Stimulated activated CD8-positive, alpha-beta memory T cell treated with anti-CD3 and anti-CD28 coated beads, Interleukin-15, amount 100 ng/mL, for 48 hours (primary cell): ENCODE data around the gene ANO4.
"Not testable (repeated sequence)": the region's sequence is repeated elsewhere in the genome, so short reads cannot be mapped to it uniquely, and the experiment has no call there.

Source experiments
- DNase-seq, 2 donors: peaks; one replicate each; pipeline ENCODE4 v3.0.0-alpha.2; 2020; ENCODE audit warnings: low read depth in 2 of 2

Gene ANO4

DNA sequence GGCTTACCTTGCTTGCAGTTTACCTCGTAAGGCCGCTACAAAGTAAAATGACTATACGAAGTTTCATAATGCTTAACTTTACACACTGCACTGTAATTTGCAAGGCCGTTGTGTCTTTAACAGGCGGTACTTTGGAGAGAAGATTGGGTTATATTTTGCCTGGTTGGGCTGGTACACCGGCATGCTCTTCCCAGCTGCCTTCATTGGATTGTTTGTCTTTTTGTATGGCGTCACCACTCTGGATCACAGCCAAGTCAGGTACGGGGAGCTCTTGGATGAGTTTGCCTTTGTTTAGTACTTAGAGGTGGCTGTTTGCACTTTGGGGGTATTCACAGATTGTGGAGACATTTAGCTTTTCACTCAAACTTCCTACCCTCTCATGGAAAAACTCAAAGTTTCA lies 247.6 kb downstream of the ANO4 start:
- DNase-seq, result no peak

DNA sequence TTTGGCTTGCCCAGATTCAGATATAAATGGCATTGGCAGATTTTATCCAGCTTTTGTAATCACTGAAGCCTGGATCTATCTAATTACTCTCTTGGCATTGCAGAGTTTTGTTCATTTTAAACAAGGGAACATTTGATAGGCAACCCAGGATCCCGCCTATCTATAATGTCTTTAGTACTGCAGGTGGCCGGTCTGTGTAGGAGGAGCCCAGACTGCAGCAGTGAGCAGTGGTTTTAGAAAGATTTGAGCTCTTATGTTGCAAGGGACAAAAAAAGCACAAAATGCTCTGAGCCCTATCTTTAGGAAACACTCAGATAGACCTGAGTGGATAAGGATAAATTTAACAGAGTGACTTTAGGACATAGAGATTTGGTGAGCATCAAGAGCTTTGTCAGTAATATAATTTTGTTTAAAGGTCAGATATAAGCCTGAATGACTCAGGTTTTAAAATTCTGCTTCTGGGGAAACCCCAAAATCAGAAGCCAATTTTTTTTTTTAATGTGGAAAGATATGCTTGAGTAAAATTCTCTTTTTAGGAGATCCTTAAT lies 250.0 kb downstream of the ANO4 start:
- DNase-seq, result no peak

DNA sequence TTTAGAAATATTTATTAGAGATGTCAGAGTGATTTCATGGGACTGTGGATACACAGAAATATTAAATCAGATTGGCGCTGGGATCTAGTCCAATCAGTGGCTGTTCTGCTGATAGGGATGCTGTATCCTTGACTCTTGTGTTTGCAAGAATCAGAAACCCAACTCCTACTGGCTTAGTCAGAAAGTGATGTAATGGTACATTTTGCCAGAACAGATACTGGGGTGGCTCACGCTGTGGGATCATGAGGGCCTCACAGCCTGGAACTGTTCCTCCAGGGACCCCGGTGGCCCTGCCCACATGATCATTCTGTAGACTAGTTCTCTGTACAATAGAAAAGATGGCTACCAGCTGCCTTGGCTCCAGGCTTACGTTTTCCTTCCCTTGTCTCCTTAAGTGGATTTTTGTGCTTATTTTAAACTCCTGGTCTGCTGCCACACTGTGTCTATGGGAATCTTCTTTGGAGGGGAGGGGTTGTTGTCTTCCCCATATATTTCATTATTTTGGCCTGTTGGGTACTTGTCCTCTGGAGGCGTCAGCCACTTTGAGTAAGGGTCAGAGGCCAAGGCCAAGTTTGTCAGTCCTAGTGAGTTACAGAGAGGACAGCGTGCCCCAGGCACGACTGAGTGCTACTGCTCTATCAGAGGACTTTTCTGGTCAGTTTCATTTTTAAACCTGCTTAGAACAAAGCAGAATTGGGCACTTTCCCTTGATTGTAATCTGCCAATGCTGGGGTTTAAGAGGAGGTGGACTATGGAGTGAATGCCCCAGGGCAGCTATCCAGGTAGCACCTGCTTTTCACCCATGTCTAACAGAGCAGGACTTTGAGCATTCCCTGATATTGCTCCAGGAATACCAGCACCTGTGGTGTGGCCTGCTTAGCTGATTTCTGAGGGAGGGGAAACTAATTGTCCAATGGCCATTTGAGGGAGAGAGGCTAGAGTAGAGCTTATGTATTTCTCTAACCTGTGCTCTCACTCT lies 251.2 kb downstream of the ANO4 start:
- DNase-seq, result no peak

DNA sequence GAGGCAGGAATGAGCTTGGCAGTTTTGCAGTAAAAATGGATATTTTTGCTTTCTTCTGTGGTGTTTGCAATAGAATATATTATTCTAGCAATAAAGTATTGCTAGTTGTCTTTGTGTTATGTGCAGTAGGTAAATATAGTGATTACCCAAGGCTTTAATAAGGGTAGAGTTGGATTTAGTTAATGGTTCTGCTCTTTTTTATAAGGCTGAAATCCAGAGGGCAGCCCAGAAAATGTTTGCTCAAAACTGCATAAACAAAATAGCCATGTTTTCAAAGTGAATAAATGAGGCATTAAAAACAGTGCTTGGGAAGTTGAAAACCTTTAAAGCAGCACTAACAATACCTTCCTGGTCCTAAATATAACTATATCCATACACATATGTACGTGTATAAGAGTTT lies 253.1 kb downstream of the ANO4 start:
- DNase-seq, result no peak

DNA sequence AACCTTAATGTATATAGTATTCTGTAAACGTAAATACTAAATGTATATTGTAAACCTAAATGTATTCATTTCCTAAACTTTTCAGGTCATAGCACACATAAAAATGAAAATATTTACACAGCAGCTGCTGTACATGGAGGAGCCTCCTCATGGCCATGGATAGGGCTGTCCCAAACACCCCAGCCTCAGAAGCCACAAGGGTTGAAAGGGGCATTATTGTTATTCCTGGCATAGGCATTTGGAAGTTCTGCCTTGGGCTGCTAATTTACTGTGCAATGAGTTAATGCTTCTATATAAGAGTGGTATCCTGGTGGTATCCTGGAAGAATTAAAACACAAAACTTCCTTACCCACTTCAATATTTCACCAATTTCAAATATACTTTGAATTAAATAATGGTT lies 256.1 kb downstream of the ANO4 start:
- DNase-seq, result no peak

DNA sequence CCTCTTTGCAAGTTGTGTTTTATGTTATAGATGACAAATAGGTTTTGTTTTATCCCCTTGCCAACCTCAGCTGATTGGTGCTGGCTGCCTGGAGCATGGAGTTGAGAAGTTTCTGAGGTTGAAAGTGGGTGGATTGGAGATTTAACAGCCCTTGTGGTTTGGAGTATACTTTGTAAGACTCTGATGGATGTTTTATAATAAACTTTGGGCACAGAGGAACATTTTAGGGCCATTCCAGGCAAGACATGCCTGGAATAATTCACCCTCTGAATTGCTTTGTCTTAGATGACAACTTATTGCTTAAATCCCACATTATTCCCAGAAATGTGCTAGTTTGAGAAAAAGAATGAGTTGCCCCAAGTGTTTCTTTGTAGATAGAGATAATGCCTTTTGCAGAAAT lies 256.6 kb downstream of the ANO4 start:
- DNase-seq, result no peak

DNA sequence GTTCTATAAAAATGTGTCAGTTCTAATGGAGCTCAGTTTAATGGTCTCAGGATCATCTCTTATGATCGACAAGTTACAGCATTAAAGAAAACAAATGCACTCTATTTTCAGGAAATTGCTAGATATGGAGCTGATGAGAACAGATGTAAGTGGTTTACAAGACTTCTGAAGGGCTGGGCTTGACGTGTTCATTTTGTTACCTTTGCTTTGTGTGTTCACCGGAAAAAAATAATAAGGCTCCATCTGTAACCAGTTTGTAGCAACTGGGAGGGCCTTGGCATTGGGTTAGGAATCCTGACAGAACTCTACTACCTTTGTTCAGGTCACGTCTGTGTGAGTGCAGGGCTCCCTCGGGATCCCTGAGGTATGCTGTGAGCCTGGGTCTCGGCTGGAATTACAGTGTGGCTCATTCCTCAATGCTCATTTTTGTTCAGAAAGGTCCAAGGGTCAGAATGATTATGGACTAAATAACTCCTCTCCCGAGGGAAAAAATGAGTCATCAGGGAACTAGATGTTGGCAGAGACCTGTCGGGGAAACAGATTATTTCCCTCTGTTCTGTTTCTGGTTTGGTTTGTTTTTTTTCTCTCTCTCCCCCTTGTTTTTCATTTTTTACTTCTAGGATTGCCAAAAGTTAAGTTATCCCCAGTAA lies 257.4 kb downstream of the ANO4 start:
- DNase-seq, result no peak

DNA sequence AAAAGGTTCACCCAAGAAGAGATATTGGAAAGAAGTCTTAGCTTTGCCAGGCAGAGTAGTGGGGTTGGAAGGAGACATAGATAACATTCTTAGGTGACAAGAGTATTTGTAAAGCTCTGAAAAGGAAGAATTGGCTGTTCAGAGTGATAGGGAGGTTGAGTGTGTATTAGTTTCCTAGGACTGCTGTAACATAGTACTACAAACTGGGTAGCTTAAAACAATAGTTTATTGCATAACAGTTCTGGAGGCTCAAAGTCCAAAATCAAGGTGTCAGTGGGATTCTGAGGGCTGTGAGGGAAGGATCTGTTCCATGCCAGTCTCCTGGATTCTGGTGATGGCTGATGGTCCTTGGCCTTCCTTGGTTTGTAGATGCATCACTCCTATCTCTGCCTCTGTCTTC lies 258.6 kb downstream of the ANO4 start:
- DNase-seq, result no peak

DNA sequence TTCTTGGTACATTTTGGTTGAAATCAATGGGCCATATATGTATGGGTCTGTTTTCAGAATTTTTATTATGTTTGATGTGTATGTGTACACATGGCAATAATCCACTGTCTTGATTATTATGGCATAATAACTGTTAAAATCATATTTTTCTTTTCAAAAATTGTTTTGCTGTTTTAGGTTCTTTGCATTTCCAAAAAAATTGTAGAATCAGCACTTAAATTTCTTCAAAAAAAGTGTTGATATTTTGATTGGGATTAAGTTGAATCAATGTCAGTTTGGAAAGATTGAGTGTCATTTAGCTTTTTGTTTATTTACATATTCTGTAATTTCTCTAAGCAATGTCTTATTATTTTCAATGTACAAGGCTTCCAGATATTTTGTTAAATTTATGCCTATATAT lies 261.4 kb downstream of the ANO4 start:
- no peak for DNase-seq

DNA sequence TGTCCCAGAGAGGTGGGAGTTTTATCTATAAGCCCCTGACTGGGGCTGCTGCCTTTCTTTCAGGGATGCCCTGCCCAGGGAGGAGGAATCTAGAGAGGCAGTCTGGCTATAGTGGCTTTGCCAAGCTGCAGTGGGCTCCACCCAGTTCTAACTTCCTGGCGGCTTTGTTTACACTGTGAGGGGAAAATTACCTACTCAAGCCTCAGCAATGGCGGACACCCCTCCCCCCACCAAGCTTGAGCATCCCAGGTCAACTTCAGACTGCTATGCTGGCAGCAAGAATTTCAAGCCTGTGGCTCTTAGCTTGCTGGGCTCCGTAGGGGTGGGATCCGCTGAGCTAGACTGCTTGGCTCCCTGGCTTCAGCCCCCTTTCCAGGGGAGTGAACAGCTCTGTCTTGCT lies 267.9 kb downstream of the ANO4 start:
- DNase-seq, result not testable (repeated sequence)

DNA sequence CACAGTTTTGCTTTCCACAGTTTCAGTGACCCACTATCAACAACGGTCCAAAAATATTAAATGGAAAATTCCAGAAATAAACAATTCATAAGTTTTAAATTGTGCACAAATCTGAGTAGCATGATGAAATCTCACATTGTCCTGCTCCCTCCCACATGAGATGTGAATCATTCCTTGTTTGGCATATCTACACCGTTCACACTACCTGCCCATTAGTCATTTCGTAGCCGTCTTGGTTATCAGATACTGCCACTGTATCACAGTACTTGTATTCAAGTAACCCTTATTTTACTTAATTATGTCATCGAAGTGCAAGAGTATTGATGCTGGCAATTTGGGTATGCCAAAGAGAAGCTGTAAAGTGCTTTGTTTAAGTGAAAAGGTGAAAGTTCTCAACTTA lies 270.1 kb downstream of the ANO4 start:
- no peak for DNase-seq

DNA sequence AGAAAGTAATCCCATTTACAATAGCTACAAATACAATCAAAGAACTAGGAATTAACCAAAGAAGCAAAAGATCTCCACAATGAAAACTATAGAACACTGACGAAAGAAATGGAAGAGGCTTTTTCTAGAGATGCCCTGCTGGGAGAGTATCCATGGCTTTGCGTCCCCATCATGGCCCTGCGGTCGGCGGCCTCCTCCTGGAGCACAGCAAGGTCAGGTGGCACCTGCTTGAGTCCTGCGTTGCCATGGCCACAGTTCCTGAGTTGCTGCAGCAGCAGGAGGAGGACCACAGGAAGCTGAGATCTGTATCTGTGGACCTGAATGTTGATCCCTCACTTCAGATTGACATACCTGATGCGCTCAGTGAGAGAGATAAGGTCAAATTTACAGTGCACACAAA lies 271.9 kb downstream of the ANO4 start:
- no peak for DNase-seq

DNA sequence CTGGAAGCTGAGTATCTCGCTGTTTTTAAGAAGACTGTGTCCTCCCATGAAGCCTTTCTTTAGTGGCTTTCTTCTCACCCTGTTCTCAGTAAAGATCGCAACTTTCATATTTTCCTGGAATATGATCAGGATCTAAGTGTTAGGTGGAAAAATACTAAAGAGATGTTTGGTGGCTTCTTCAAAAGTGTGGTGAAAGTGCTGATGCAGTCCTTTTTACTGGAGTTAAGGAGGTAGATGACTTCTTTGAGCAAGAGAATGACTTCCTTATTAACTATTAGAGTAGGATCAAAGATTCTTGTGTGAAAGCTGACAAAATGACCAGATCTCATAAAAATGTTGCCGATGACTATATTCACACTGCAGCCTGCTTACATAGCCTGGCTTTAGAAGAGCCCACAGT lies 273.8 kb downstream of the ANO4 start:
- DNase-seq, result no peak

DNA sequence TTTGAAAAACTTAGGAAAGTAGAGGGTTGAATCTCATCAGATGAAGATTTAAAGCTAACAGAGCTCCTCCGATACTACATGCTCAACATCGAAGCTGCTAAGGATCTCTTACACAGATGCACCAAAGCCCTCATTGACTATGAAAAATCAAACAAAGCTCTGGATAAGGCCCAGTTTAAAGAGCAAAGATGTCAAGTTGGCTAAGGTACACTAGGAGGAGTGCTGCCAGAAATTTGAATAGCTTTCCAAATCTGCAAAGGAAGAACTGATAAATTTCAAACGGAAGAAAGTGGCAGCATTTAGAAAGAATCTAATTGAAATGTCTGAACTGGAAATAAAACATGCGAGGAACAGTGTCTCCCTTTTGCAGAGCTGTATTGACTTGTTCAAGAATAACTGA lies 274.3 kb downstream of the ANO4 start:
- no peak for DNase-seq

DNA sequence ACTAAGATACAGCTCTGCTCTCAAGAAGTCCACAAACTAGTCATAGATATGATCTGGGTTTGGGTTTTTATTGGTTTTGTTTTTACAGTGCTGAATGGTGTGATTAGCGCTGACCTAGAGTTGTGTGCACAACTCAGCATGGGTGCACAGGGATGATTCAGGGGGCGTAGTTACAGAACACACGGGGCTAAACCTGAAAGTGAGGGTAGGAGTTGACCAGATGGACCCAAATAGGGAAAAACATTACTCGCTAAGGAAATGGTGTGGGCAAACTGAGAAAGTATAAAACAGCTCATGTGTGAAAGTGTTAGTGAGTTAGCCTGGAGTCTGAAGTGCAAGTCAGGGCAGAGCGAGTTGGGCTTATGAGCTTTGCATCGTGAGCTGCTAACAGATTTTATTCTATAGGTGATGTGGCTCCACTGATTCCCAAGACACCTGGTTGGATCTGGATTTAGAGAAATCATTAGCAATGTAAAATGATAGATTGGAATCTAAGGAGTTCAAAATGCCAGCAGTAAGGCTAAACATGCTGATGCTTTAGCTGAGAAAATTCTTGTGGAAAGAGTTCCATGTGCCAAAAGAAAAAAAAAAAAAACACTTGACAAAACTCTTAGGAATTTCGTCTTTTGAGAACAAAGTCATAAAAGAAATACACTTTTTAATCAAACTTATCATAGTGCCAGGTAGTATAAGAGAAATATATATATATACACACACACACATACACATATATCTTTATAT lies 280.5 kb downstream of the ANO4 start:
- DNase-seq, result no peak

DNA sequence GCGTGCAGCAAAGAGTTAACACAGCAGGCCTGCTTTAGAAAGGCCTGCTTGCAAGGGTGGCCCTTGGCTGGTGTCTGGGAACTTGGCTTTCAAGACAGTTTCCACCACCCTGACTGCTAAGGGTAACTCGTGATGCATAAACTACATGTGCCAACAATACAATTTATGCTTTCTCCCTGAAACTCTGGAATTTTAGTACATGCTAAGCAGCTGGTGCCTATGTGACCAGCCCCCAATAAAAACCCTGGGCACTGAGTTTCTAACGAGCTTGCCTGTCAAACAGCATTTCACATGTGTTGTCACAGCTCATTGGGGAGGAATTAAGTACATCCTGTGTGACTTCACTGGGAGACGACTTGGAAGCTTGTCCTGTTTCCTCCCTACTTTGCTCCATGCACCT lies 282.3 kb downstream of the ANO4 start:
- no peak for DNase-seq

DNA sequence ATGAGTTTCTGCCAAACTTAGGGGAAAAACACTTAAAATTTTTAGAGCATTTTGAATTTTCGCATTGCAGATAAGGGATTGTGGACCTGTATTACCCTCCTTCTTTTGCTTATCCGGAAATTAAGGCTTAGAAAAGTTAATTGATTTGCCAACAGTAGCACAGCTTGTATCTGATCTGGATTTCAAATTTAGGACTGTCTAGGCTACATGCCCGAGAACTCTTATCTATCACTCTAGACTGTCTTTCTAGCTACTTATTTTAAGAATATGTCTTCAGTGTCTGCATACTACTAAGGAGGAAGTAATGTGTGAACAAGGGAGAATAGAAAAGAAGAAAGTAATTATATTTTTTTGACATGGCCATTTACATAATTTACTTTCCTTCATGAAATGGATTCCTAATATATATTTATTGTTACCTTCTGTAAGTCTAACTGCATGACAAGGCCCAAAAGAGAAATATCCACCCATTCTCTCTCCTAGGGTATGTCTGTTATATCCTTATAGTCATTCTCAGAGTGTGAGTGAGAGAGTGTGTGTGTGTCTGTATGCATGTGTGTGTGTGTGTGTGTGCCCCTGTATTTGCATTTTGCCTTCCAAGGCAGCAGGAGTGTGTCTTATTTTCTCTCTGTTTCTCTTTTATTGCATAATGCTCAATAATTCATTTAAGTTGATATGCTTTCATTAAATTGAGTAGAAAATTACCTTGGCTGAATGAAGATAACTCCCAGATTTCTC lies 283.4 kb downstream of the ANO4 start:
- DNase-seq, result no peak

DNA sequence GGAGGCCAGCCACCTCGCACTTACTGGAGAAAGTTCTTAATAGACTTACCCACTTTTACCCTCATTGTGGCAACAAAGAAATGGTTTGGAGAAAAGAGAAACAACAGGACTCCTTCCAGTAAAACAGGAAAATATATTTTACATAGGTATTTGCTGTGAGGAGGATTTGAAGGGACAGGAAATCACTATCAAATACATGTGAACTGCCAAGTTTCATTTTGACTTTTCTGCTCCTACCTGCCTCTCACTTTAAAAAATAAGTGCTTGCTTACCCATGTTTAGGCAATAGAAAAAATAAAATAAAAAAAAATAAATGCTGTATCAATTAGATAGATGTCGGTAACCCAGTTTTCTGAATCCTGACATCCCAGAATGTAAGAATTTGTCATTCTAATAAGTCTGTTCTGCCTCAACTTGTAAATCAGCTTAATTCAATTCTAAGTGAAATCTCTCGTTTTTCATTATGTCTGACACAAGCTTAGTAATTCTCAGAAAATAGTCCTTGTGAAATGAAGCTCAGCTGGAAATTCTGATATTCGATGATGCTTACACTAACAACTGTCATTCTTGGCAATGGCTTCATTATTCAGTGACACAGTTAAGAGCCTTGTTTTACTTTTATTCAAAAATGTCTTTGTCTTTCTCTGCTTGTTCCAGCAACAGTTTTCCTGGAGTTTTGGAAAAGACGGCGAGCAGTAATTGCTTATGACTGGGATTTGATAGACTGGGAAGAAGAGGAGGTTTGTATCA lies 284.1 kb downstream of the ANO4 start:
- DNase-seq, result no peak

DNA sequence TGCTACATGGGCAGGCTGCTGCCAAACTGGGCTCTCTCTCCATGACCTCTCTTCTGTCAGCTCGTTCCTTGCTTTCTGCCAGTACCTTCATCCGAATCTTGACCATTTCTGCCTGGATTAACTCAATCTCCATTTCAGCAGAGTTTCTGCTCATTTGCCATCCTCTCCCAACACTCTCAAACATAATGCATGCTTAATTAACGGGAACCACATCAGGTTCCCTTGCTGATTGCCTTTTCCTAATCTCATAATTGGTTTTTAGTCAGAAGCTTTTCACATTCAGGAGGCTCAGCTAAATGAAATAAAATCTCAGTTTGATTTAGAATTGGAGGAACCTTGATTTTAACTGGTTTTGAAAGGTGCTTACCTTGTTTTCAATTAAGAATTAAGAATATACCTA lies 288.1 kb downstream of the ANO4 start:
- no peak for DNase-seq

DNA sequence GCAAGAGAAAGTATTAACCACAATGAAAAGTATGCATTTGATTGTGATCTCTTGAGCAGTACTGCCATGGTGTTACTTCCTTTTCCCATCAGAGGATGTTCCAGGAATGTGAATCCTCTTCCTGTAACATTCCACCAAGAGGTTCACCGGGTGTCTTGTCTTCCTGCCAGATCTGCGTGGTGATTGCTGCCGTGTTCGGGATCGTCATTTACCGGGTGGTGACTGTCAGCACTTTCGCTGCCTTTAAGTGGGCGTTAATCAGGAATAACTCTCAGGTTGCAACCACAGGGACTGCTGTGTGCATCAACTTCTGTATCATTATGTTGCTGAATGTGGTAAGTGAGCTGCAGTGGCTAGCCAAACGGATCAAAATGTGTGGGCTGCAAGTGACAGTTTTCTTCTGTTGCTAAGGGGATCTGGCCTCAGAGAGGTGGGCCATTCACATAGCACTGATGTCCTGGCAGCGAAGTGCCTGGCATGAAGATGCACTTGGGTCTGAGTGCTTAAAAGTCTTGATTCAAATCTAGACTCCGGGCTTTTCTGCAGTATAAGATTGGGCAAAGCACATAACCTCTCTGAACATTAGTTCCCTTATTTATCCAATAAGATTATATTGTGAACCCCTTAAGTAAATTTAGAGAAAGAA lies 292.0 kb downstream of the ANO4 start:
- no peak for DNase-seq
